Activated B cell treated with CpG ODN at 0.5 μM for 24 hours (primary cell): ENCODE data around the gene FGG. TPM values are rescaled to one million over a fixed set of nuclear protein-coding genes. Genes with fewer than 3 reads are reported as not detected.

Experiments
- ATAC-seq: fragments of 200-7000 bp; cut with Tn5 transposase; one replicate; pipeline ENCODE4 v1.10.0; 2021; ENCODE audit warnings: low read depth, mild to moderate bottlenecking, moderate library complexity
- CTCF ChIA-PET: fragments of 350-600 bp; sonication (Branson Sonifier 250); formaldehyde crosslinking; loops from one replicate; lab custom pipeline; 2021; ENCODE audit warnings: antibody characterized with exemption; lab: Charles Lee
- POLR2A ChIA-PET: fragments of 350-600 bp; sonication (Branson Sonifier 250); formaldehyde crosslinking; loops from one replicate; lab custom pipeline; 2021; ENCODE audit warnings: antibody characterized with exemption; lab: Charles Lee
- DNase-seq: peaks from one replicate; pipeline ENCODE4 v3.0.0; 2022
- H3K27ac Mint-ChIP-seq: one replicate; pipeline ENCODE4 v1.8.0; 2020; ENCODE audit warnings: mixed read lengths
- H3K27me3 Mint-ChIP-seq: one replicate; pipeline ENCODE4 v1.8.0; 2021; ENCODE audit warnings: mixed read lengths
- H3K36me3 Mint-ChIP-seq: one replicate; pipeline ENCODE4 v1.8.0; 2021; ENCODE audit warnings: low read depth, mixed read lengths
- H3K4me1 Mint-ChIP-seq: one replicate; pipeline ENCODE4 v1.8.0; 2021; ENCODE audit warnings: mixed read lengths
- H3K4me3 Mint-ChIP-seq: one replicate; pipeline ENCODE4 v1.8.0; 2020; ENCODE audit warnings: mild to moderate bottlenecking, mixed read lengths
- H3K9me3 Mint-ChIP-seq: one replicate; pipeline ENCODE4 v1.8.0; 2020; ENCODE audit warnings: mixed read lengths
- CTCF ChIP-seq: fragments of 200-600 bp; IDR thresholded peaks from one replicate; pipeline ENCODE4 v1.8.0; 2022; ENCODE audit warnings: antibody characterized with exemption, mild to moderate bottlenecking
- intact Hi-C: fragments of 100-400 bp; cut with micrococcal nuclease; formaldehyde crosslinking; loops from one replicate; pipeline ENCODE4 v1.15.1; 2024
- total RNA-seq: library from RNA; stranded (reverse); gene quantifications from 2 replicates; pipeline ENCODE4 v1.2.3, GENCODE V29; 2022

FGG gene
- total RNA-seq, 1 donor from 2014 or later, result not detected

- Mint-ChIP-seq H3K36me3 (no peaks in the 10 kb centered on the region), H3K4me1 (no peaks in the 10 kb centered on the region), H3K9me3 (no peaks in the 10 kb centered on the region), H3K27me3 (peaks cover 30% of the 10 kb centered on the region), H3K4me3 (no peak overlapping the region), H3K27ac (no peak overlapping the region)
- intact Hi-C loops, result no loop called here
- ChIA-PET CTCF (interaction anchor here (3.1 kb wide), 1 partner anchor 10 kb away, joined by 7 read pairs; no protein-coding TSS in a partner anchor), POLR2A (no interaction called here)
- TF ChIP-seq CTCF, result no peak
- no peak for DNase-seq
- no peak for ATAC-seq
Observed at GRCh38 chr4:154608361-154609252, 3.8 kb downstream of the FGG start.

DNA sequence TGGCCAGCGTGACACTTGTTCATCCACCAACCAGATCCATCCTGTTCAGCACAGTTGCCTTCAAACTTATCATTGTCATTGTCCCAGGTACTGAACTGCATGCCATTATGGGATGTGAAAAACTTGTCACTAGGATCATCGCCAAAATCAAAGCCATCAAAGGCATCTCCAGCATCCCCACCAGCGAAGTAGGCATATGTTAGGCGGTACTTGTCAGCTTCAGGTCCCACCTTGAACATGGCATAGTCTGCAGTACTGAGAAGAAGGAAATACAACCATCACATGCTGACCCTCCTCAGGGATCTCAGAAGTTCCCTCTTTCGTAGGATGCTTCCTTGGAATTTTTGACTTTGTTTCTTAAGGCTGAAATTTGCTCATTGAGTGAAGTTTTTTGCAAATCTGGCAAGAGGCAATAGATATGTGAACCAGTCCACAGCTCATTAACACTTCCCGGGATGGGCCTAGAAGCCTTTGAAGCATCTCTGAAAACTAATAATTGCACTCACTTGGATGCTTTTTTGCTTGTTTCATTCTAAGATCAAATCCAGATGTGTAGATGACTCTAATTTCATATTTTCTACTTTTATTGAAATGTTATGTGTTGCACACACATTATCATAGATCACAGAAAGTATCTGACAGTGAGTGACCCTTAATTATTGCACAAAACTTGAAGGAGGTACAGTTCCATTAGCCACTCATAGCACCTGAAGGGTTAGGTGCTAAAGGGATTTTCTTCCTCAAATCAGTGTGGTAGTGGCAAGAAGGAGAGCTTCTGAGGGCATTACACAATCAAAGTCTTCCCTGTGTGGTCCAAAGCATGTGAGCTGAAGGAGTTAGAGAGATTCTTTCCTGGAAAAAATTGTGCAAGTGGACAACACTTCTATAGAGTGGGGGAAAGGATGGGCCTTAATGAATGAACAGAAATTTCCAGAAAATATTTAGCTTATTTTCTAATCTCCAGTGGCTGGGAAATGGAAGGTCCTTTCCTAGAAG lies 5.4 kb downstream of the FGG start:
- no peaks in the 10 kb centered on the region for H3K4me1 Mint-ChIP-seq
- no peak overlapping the region for H3K27ac Mint-ChIP-seq
- H3K27me3 Mint-ChIP-seq, result peaks cover 26% of the 10 kb centered on the region
- intact Hi-C loops, result no loop called here
- H3K4me3 Mint-ChIP-seq, result no peak overlapping the region
- ATAC-seq (no peak), DNase-seq (no peak)
- ChIA-PET POLR2A (no interaction called here), CTCF (interaction anchor here (2.1 to 3.1 kb wide), 2 partner anchors 11 to 12 kb away, joined by 7 to 8 read pairs; no protein-coding TSS in a partner anchor)
- H3K9me3 Mint-ChIP-seq, result no peaks in the 10 kb centered on the region
- no peaks in the 10 kb centered on the region for H3K36me3 Mint-ChIP-seq
- no peak for TF ChIP-seq CTCF

DNA sequence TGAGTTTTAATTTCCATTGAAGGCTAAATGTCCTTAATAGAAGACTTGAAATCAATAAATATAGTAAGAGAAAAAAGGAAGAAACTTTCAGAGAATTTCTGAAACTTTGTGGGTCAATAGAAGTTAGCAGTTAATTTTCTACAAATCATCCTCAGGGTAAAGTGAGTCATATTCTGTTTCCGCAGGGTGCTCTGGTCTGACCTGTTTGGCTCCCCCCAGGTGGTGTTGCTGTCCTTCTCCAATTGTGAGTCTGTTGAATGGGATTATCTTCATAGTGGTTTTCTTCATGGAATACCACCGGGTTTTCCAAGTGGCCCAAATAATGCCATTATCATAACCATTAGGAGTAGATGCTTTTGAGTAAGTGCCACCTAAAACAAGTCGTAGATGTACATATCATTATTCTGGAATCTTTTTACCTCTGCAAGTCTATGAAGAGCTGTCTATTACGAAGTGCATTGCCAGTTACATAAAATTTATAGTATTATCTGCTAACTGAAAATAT lies 7.7 kb downstream of the FGG start:
- no peak for TF ChIP-seq CTCF
- ChIA-PET POLR2A (no interaction called here), CTCF (interaction anchor here (2.1 kb wide), 1 partner anchor 14 kb away, joined by 8 read pairs; no protein-coding TSS in a partner anchor)
- peaks cover 27% of the 10 kb centered on the region for H3K27me3 Mint-ChIP-seq
- intact Hi-C loops, result no loop called here
- no peak for ATAC-seq
- no peak for DNase-seq
- no peaks in the 10 kb centered on the region for H3K9me3 Mint-ChIP-seq
- H3K4me1 Mint-ChIP-seq, result no peaks in the 10 kb centered on the region
- no peaks in the 10 kb centered on the region for H3K36me3 Mint-ChIP-seq
- no peak overlapping the region for H3K4me3 Mint-ChIP-seq
- H3K27ac Mint-ChIP-seq, result no peak overlapping the region

- ChIA-PET CTCF (no interaction called here), POLR2A (no interaction called here)
- Mint-ChIP-seq H3K36me3 (no peaks in the 10 kb centered on the region), H3K9me3 (no peaks in the 10 kb centered on the region), H3K4me3 (no peak overlapping the region), H3K27ac (no peak overlapping the region), H3K27me3 (peaks cover 20% of the 10 kb centered on the region), H3K4me1 (no peaks in the 10 kb centered on the region)
- intact Hi-C loops, result no loop called here
- ATAC-seq (no peak), DNase-seq (no peak)
- no peak for TF ChIP-seq CTCF
Observed at GRCh38 chr4:154603033-154603943, 9.2 kb downstream of the FGG start.
